ENCODE data around the gene CCDC187.

Gene CCDC187

DNA sequence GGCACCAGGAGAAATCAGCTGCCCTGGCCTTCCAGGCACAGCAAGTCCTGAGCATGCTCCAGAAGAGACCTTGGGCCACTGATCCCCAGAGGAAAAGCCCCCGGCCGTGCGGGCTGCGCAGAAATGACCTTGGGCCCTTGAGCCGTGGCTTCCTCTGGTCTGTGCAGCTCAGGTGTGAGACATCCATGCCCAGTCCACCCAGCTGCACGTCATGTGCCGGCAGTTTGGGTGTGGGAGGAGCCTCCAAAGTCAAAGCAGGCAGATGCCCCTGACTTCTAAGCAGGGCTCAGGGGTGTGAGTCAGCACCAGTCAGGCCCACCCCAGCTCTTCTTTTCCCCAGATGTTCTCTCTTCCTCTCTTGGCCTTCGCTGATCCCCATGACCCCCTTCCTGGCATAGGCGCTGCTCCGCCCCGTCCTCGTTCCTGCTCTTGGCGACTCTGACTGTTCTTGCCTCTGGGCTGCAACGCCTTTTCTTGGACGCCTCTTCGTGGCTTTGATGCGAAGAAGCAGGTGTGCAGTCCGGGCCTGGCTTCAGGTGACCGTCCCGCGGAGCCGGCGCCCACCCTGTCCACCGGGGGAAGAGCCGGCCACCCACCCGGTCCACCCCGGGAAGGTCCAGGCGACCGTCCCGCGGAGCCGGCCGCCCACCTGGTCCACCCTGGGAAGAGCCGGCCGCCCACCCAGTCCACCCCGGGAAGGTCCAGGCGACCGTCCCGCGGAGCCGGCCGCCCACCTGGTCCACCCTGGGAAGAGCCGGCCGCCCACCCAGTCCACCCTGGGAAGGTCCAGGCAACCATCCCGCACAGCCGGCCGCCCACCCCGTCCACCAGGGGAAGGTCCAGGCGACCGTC is 52.4 kb downstream of the CCDC187 start:
- H3K27ac ChIP-seq: no peak overlapping the region
- TF ChIP-seq, protein P1, sequence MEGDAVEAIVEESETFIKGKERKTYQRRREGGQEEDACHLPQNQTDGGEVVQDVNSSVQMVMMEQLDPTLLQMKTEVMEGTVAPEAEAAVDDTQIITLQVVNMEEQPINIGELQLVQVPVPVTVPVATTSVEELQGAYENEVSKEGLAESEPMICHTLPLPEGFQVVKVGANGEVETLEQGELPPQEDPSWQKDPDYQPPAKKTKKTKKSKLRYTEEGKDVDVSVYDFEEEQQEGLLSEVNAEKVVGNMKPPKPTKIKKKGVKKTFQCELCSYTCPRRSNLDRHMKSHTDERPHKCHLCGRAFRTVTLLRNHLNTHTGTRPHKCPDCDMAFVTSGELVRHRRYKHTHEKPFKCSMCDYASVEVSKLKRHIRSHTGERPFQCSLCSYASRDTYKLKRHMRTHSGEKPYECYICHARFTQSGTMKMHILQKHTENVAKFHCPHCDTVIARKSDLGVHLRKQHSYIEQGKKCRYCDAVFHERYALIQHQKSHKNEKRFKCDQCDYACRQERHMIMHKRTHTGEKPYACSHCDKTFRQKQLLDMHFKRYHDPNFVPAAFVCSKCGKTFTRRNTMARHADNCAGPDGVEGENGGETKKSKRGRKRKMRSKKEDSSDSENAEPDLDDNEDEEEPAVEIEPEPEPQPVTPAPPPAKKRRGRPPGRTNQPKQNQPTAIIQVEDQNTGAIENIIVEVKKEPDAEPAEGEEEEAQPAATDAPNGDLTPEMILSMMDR (conservative IDR thresholded peaks at IDR 0.05): no peak

DNA sequence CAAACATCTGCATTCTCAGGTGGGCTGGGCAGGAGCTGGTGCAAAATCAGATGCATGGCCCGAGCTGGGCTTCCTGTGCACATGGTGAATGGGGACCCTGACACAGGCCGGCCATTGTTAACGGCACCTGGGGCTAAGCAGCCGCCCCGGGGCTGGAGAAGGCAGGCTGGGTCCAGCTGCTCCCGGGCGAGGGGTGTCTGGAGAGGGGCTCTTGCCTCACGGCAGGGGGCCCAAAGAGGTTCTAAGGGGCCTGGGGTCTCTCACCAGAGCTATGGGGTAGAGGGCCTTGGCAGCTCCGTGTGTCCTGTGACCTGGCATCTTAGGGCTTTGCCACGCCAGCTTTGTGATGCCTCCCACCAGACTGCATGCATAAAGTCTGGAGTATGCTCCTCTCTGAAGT is 53.2 kb downstream of the CCDC187 start:
- TF ChIP-seq, protein P1 (conservative IDR thresholded peaks at IDR 0.05): no peak
- no peak overlapping the region for H3K27ac ChIP-seq

DNA sequence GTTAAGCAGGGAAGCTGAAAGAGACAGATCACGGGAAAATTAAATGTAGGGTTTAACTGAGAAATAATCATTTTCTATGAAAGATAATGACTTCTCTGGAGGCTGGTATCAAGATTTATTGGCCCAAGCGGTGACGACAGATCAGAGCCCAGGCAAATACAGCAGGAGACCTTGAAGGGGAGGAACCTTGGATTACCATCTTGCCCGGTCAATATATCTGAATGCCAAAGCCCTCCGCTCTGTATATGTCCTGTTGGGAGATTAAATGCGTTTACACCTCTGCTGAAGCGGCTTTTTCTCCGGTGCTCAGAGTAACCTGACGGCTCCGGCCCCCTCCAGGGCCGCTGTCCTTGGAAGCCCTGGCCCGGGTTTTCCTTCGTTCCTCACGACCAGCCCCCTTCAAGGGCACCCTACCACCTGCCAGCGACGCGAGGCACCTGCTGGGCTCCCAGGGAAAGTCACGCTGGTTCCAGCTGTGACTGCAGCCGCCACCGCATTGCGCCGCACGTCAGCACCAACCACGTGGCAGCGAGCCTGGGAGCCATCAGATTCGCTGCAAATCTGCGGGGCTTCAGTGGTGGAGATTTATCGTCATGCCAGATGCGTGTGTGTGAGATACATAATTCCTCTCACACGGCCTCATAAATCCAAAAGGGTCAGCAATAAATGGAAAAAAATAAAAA is 53.9 kb downstream of the CCDC187 start:
- TF ChIP-seq, protein P1 (conservative IDR thresholded peaks at IDR 0.05): no peak
- H3K27ac ChIP-seq: no peak overlapping the region

DNA sequence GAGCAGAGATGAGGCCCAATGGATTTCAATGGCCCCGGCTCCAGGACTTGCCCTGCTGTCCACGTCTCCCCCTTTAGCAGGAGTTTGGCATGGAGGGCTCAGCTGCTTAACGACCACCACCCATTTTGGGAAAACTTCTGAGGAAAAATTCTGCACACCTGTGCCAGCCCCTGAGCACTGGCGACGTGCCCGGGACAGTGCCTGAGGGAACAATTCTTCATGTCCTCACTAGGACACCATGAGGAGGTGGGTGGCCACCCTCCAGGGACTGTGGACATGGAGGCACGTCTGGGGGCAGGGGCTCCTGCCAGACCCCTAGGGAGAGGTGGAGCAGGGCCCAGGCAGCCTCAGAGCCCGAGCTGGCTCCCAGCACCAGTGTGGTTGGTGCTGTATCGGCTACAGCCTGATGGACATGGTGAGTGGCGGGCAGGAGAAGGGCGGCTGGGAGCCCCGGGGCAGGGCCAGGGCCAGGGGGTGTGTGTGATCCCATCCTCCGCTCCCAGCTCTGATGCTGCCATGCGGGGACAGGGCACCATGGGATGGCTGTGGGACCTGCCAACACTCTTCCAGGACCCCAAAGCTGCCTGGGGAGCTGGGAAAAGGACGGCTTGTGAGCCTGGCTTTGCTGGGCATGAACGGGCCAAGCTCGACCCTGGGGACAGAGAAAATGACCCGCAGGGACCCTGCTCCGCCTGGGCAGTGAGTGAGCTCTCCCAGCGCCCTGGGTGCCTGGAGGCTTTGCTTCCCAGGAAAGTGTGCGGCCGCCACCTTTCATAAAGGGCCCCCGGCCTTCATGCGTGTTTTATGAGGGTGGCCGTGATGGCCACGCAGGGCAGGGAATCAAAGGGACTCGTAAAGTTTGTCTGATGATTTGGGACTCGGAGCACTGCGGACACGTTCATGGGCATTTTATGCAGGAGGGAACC is 54.7 kb downstream of the CCDC187 start:
- no peak overlapping the region for H3K27ac ChIP-seq
- TF ChIP-seq, protein P1 (conservative IDR thresholded peaks at IDR 0.05): no peak

DNA sequence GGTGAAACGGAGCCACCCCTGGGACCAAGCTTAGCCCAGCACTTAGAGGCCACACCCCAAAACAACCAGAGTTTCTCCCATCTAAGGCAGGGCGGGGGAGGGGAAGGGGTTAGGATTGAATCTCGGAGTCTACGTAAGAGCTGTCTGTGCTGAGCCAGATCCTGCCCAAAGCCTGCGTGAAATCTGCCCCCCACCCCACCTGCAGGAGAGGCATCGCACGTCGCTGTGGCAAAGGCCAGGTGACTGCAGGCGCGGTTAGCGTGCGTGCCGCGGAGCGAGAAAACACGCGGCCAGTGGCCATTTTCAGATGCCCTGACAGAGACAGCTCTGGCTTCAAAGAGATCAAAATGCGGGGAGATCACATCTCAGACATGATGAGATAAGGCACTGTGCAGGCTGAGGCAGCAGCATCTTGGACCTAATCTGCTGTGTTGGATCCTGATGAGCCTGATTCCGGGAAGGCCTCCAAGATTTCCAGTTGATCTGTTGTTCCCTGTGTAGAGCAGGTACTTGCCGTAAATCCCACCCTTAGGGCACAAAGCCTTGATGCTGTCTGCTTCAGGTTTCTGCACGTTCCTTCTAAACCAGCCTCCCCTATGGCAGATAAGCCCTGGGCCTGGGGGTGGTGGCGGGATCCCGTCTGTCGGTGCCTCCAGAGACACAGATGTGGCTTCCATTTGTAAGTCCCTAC is 55.8 kb downstream of the CCDC187 start:
- TF ChIP-seq, protein P1 (conservative IDR thresholded peaks at IDR 0.05): no peak
- H3K27ac ChIP-seq: no peak overlapping the region

DNA sequence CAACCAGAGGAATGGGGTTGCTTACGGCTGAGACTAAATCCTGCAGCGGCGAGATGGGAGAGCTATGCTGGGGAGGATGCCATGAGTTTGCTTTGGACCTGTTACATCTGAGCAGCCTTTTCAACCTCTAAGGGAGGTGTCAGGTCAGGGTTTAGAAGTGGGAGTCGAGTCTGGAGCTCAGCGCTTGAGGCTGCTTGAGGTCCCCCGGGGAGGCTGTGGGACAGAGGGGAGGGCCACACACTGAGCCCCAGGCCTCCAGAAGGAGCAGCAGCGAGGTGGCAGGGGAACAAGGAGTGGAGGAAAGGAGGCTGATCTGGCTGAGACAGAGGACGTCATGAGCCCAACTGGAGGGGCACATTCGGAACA is 56.4 kb downstream of the CCDC187 start:
- H3K27ac ChIP-seq: no peak overlapping the region
- TF ChIP-seq, protein P1 (conservative IDR thresholded peaks at IDR 0.05): no peak
